Smooth muscle cell (in vitro differentiated cells): Measurements from ENCODE around the gene DYDC1. TPM values are rescaled to one million over a fixed set of nuclear protein-coding genes. Genes with fewer than 3 reads are reported as not detected.

ENCODE experiments used
- DNase-seq: peaks from one replicate; lab custom pipeline; 2025; ENCODE audit not compliant: unreplicated experiment; lab: John Stamatoyannopoulos, UW
- H2AFZ ChIP-seq: fragments of 200-600 bp; sonication (generic); 2 replicates; pipeline ENCODE4 v1.6.0; 2016; ENCODE audit warnings: antibody characterized with exemption, low read depth, mild to moderate bottlenecking
- H3F3A ChIP-seq: fragments of 200-600 bp; sonication (generic); 2 replicates; pipeline ENCODE4 v1.6.0; 2017; ENCODE audit warnings: antibody characterized with exemption, low read depth
- H3K27ac ChIP-seq: fragments of 200-600 bp; sonication (generic); 2 replicates; pipeline ENCODE4 v1.5.1; 2016; ENCODE audit warnings: low read depth, mild to moderate bottlenecking
- H3K27me3 ChIP-seq: fragments of 200-600 bp; sonication (generic); 2 replicates; pipeline ENCODE4 v1.6.1; 2016; ENCODE audit warnings: low read depth, mild to moderate bottlenecking
- H3K36me3 ChIP-seq: fragments of 200-600 bp; sonication (generic); 2 replicates; pipeline ENCODE4 v1.5.1; 2016; ENCODE audit warnings: low read depth
- H3K4me1 ChIP-seq: fragments of 200-600 bp; sonication (generic); 2 replicates; pipeline ENCODE4 v1.5.1; 2016; ENCODE audit warnings: low read depth
- H3K4me2 ChIP-seq: fragments of 200-600 bp; sonication (generic); 2 replicates; pipeline ENCODE4 v1.6.0; 2016; ENCODE audit warnings: mild to moderate bottlenecking
- H3K4me3 ChIP-seq: fragments of 200-600 bp; sonication (generic); 2 replicates; pipeline ENCODE4 v1.5.1; 2016; ENCODE audit warnings: mild to moderate bottlenecking
- H3K79me2 ChIP-seq: fragments of 200-600 bp; sonication (generic); 2 replicates; pipeline ENCODE4 v1.6.0; 2016; ENCODE audit warnings: low read depth, mild to moderate bottlenecking
- H3K9ac ChIP-seq: fragments of 200-600 bp; sonication (generic); 2 replicates; pipeline ENCODE4 v1.6.0; 2016; ENCODE audit warnings: low read depth
- H3K9me3 ChIP-seq: fragments of 200-600 bp; sonication (generic); replicated peaks from 2 replicates; pipeline ENCODE4 v1.5.1; 2016; ENCODE audit warnings: low read depth
- H4K20me1 ChIP-seq: fragments of 200-600 bp; sonication (generic); 2 replicates; pipeline ENCODE4 v1.6.0; 2016; ENCODE audit warnings: low read depth
- CTCF ChIP-seq: fragments of 200-600 bp; sonication (generic); IDR thresholded peaks from 2 replicates; pipeline ENCODE4 v1.5.1; 2017; ENCODE audit warnings: borderline replicate concordance, mild to moderate bottlenecking, antibody characterized with exemption; ENCODE audit not compliant: insufficient read depth, poor library complexity, severe bottlenecking
- WGBS: methylation state at CpG from one replicate; pipeline ENCODE4 v1.1.7; 2016; ENCODE audit warnings: low lambda C conversion rate; 5-methylcytosine and 5-hydroxymethylcytosine counted together
- polyA plus RNA-seq: library from polyadenylated mRNA; unstranded; fragments of >200 nt; fragmentation: Nextera tagmentation; extraction: Ambion mirVana; gene quantifications from 2 replicates; pipeline ENCODE4 v1.2.1, GENCODE V29; 2016
- total RNA-seq: library from RNA; depleted of rRNA; stranded (reverse); fragments of >200 nt; gene quantifications from 2 replicates; pipeline ENCODE4 v1.2.3, GENCODE V29; 2014

Gene DYDC1
- total and polyA plus RNA-seq, 2 experiments from 2014 or later, result not detected

GRCh38 chr10:80351220-80351619 is 5.3 kb downstream of the DYDC1 start:
- no peaks in the 10 kb centered on the region for H3K36me3 ChIP-seq

DNA sequence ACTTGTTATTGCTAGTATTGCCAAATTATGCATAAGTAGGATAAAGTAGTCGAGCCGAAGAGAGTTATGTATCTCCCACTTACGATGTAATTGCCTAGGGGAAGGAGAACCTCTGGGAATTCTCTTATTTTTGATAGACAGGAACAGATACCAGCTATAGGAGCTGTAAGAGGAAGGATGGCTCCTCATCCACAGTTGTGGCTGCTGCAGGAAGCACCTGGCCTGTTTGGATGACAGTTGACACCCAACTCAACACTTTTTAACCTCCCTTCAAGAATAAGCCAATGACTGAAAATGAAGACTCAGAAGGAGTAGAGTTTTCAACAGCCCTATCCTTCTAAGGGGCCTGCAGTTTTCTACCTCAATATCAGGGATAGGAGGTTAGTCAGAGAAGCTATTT is 6.3 kb downstream of the DYDC1 start:
- Histone ChIP-seq H3K27me3 (peaks cover 3% of the 10 kb centered on the region), H3K79me2 (no peaks in the 10 kb centered on the region), H3K4me3 (no peak overlapping the region), H3F3A (no peaks in the 10 kb centered on the region), H3K4me2 (no peak overlapping the region), H4K20me1 (no peaks in the 10 kb centered on the region), H3K27ac (no peak overlapping the region), H3K9ac (no peak overlapping the region), H3K4me1 (peaks cover 9% of the 10 kb centered on the region), H2AFZ (peak overlapping the region; percentile 57), H3K9me3 (no peaks in the 10 kb centered on the region), H3K36me3 (no peaks in the 10 kb centered on the region)
- TF ChIP-seq CTCF, result no peak
- WGBS, result 85% methylated on average over 3 of the region's 3 CpGs
- no peak for DNase-seq

More at GRCh38 chr10:80351220-80351619, 5.3 kb downstream of the DYDC1 start:
- Histone ChIP-seq H3K9ac (no peak overlapping the region), H2AFZ (no peak overlapping the region), H3K4me2 (no peak overlapping the region), H3K4me3 (no peak overlapping the region), H3K4me1 (peaks cover 9% of the 10 kb centered on the region), H3K27ac (no peak overlapping the region), H4K20me1 (no peaks in the 10 kb centered on the region), H3K9me3 (no peaks in the 10 kb centered on the region), H3K79me2 (no peaks in the 10 kb centered on the region), H3F3A (no peaks in the 10 kb centered on the region), H3K27me3 (peaks cover 7% of the 10 kb centered on the region)
- no peak for TF ChIP-seq CTCF
- WGBS, result 98% methylated on average over 3 of the region's 3 CpGs
- no peak for DNase-seq

DNA sequence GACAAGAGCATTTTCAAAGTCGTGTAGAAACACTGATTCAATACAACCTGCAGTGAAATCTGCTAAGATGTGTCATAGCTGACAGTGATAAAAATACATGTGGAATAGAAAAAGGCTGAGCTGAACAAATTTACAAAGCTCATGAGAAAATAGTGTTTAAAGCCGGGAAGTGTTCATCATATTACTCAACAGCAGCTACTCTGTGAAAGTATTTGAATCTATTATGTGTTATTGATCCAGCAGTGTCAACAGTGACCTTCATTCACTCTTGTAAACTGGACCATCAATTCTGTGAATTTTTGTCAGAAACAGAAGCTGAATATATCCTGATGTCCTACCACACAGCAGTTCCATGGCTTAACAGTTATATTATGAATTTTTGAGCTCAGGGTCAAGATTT is 11.6 kb downstream of the DYDC1 start:
- Histone ChIP-seq H3F3A (no peaks in the 10 kb centered on the region), H3K9ac (no peak overlapping the region), H4K20me1 (no peaks in the 10 kb centered on the region), H3K4me1 (no peaks in the 10 kb centered on the region), H3K36me3 (no peaks in the 10 kb centered on the region), H3K79me2 (no peaks in the 10 kb centered on the region), H3K27me3 (no peaks in the 10 kb centered on the region), H3K4me2 (no peak overlapping the region), H3K9me3 (no peaks in the 10 kb centered on the region), H3K4me3 (no peak overlapping the region), H2AFZ (no peak overlapping the region), H3K27ac (no peak overlapping the region)
- no peak for DNase-seq
- TF ChIP-seq CTCF, result no peak
- 80% methylated on average over 2 of the region's 2 CpGs for WGBS

DNA sequence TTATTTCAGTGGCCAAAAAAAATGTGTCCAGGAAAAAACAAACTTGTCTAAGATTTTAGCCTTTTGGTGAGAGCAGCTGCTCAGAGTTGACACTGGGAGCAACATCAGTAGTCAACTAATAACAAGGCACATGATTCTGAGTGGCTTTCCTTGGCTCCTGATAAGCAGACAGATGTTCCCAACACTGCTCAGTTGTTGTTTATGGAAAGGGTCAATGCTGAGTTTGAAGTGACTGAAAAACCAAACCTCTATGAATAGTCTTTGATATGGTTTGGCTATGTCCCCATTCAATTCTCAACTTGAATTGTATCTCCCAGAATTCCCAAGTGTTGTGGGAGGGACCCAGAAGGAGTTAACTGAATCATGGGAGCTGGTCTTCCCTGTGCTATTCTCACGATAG is 12.3 kb downstream of the DYDC1 start:
- Histone ChIP-seq H2AFZ (no peak overlapping the region), H3K79me2 (no peaks in the 10 kb centered on the region), H3K36me3 (no peaks in the 10 kb centered on the region), H3K27me3 (no peaks in the 10 kb centered on the region), H3K4me2 (no peak overlapping the region), H3K27ac (no peak overlapping the region), H3K9me3 (no peaks in the 10 kb centered on the region), H3K4me3 (no peak overlapping the region), H4K20me1 (no peaks in the 10 kb centered on the region), H3K4me1 (no peaks in the 10 kb centered on the region), H3F3A (no peaks in the 10 kb centered on the region), H3K9ac (no peak overlapping the region)
- DNase-seq, result no peak
- 91% methylated on average over 1 of the region's 1 CpG for WGBS
- no peak for TF ChIP-seq CTCF
